Muscle of leg (tissue), 11 donors: ENCODE data around the gene INO80C. TPM values are rescaled to one million over a fixed set of nuclear protein-coding genes. Genes with fewer than 3 reads are reported as not detected.

Experiments used
- DNase-seq: peaks from one replicate; pipeline ENCODE4 v3.0.0; 2013
- H3K27ac ChIP-seq: one replicate; pipeline ENCODE4 v1.5.1; 2013; ENCODE audit warnings: mild to moderate bottlenecking, low read length, control low read depth
- H3K27me3 ChIP-seq: one replicate; pipeline ENCODE4 v1.6.1; 2013; ENCODE audit warnings: low read length; ENCODE audit not compliant: control insufficient read depth, insufficient read depth
- H3K36me3 ChIP-seq: one replicate; pipeline ENCODE4 v1.6.1; 2013; ENCODE audit warnings: low read length; ENCODE audit not compliant: control insufficient read depth, insufficient read depth
- H3K4me1 ChIP-seq: one replicate; pipeline ENCODE4 v1.6.1; 2013; ENCODE audit warnings: low read length; ENCODE audit not compliant: control insufficient read depth, insufficient read depth
- H3K4me3 ChIP-seq: one replicate; pipeline ENCODE4 v1.5.1; 2013; ENCODE audit warnings: low read length, control low read depth
- H3K9me3 ChIP-seq: replicated peaks from 2 replicates; pipeline ENCODE4 v1.6.1; 2013; ENCODE audit warnings: low read depth, low read length; ENCODE audit not compliant: control insufficient read depth
- WGBS: methylation state at CpG from one replicate; pipeline ENCODE4 v1.1.5; 2013; ENCODE audit warnings: missing lambda C conversion rate; ENCODE audit not compliant: insufficient coverage; 5-methylcytosine and 5-hydroxymethylcytosine counted together
- polyA plus RNA-seq, 8 donors: library from polyadenylated mRNA; unstranded; fragments of 120-200 nt; gene quantifications; one replicate each; pipeline versions ENCODE4 v1.2.1 to v1.2.3, GENCODE V29; 2013; ENCODE audit warnings: inconsistent platforms in 1 of 8, low replicate concordance in 1 of 8; ENCODE audit not compliant: insufficient read length in 8 of 8, insufficient read depth in 1 of 8
- total RNA-seq: library from RNA; stranded (reverse); fragments of 120-200 nt; gene quantifications from one replicate; pipeline ENCODE4 v1.2.4, GENCODE V29; 2013

INO80C gene
- total and polyA plus RNA-seq, 9 donors = 5.4 to 33.4 (median 24.8) TPM

- Histone ChIP-seq H3K4me1 (peaks cover 12% of the 10 kb centered on the region), H3K9me3 (no peaks in the 10 kb centered on the region), H3K36me3 (no peaks in the 10 kb centered on the region), H3K27me3 (no peaks in the 10 kb centered on the region), H3K27ac (no peak overlapping the region), H3K4me3 (no peak overlapping the region)
- WGBS = no CpG with 5 or more reads among the region's 2 CpGs
- DNase-seq = no peak
These were observed 32.9 kb downstream of the INO80C start for GRCh38 chr18:35464831-35465279.

DNA sequence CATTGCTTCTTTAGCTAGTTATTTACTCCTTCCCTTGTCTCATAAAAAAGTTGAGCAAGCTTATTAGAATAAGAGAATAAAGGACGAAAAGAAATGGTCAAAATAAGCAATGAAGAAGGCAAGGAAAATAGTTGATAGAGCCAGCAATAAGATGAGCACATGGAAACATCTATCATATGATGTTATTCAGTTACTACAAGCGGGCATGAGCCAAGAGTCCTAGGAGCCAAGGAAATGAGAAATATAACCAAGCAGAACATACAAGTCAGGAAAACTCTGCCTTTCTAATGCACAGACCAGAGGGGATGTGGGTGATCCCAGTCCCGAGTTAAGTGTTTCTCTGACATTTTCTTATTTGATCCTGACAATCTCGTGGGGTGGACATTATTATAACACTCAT is 33.9 kb downstream of the INO80C start:
- Histone ChIP-seq H3K27me3 (no peaks in the 10 kb centered on the region), H3K36me3 (no peaks in the 10 kb centered on the region), H3K27ac (no peak overlapping the region), H3K9me3 (no peaks in the 10 kb centered on the region), H3K4me1 (peaks cover 12% of the 10 kb centered on the region), H3K4me3 (no peak overlapping the region)
- DNase-seq = peak; percentile 62
- no CpG with 5 or more reads among the region's 4 CpGs for WGBS

GRCh38 chr18:35463050-35463449 is 34.7 kb downstream of the INO80C start:
- peaks cover 16% of the 10 kb centered on the region for H3K4me1 ChIP-seq
- no peak overlapping the region for H3K4me3 ChIP-seq
- no peaks in the 10 kb centered on the region for H3K36me3 ChIP-seq
- WGBS = 86% methylated on average over 1 of the region's 5 CpGs
- H3K27me3 ChIP-seq = no peaks in the 10 kb centered on the region
- H3K9me3 ChIP-seq = no peaks in the 10 kb centered on the region
- H3K27ac ChIP-seq = no peak overlapping the region
- peak; percentile 25 for DNase-seq

- Histone ChIP-seq H3K4me3 (no peak overlapping the region), H3K27me3 (no peaks in the 10 kb centered on the region), H3K27ac (peak overlapping the region; percentile 7), H3K4me1 (peaks cover 4% of the 10 kb centered on the region), H3K9me3 (no peaks in the 10 kb centered on the region), H3K36me3 (no peaks in the 10 kb centered on the region)
- no peak for DNase-seq
- WGBS = 86% methylated on average over 1 of the region's 1 CpG
These were observed 37.0 kb downstream of the INO80C start for GRCh38 chr18:35460736-35461161.

- no peak overlapping the region for H3K27ac ChIP-seq
- H3K4me1 ChIP-seq = peaks cover 4% of the 10 kb centered on the region
- H3K4me3 ChIP-seq = no peak overlapping the region
- 55% methylated on average over 2 of the region's 2 CpGs for WGBS
- no peak for DNase-seq
- H3K9me3 ChIP-seq = no peaks in the 10 kb centered on the region
- H3K27me3 ChIP-seq = no peaks in the 10 kb centered on the region
- H3K36me3 ChIP-seq = no peaks in the 10 kb centered on the region
These were observed 37.8 kb downstream of the INO80C start for GRCh38 chr18:35459997-35460396.

GRCh38 chr18:35458677-35459441 is 38.9 kb downstream of the INO80C start:
- H3K36me3 ChIP-seq = no peaks in the 10 kb centered on the region
- H3K27ac ChIP-seq = peak overlapping the region; percentile 65
- no peak overlapping the region for H3K4me3 ChIP-seq
- WGBS = 67% methylated on average over 3 of the region's 4 CpGs
- peaks cover 4% of the 10 kb centered on the region for H3K4me1 ChIP-seq
- H3K9me3 ChIP-seq = no peaks in the 10 kb centered on the region
- DNase-seq = peak; percentile 46
- no peaks in the 10 kb centered on the region for H3K27me3 ChIP-seq

GRCh38 chr18:35458271-35458670 is 39.5 kb downstream of the INO80C start:
- Histone ChIP-seq H3K36me3 (no peaks in the 10 kb centered on the region), H3K4me3 (no peak overlapping the region), H3K27ac (no peak overlapping the region), H3K4me1 (peaks cover 4% of the 10 kb centered on the region), H3K27me3 (no peaks in the 10 kb centered on the region), H3K9me3 (no peaks in the 10 kb centered on the region)
- no CpG with 5 or more reads among the region's 1 CpG for WGBS
- no peak for DNase-seq

DNA sequence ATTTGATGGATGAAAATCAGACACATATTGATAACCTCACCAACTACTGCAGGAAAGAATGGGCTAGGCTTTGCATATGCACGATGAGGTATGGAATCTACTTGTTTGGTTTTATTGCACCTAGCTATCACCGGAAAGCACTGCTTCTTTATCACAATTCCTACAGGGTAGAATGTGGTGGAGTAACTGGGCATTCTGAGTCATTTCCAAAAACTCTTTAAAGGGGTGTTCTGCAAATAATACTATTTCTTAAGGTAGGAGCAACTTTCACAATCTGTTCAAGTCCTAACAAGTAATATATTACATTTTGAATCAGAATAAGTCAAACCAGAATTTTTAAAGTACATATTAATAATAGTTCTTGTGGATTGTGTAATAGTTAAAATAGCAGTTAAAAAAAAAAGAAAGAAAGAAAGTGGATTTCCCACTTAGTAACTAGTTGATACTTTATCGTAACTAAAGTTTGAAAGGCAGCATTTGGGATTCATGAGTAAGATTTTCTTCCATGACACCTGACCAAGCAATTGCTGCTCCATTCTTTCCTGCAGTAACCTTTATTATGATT is 40.5 kb downstream of the INO80C start:
- Histone ChIP-seq H3K27ac (no peak overlapping the region), H3K27me3 (no peaks in the 10 kb centered on the region), H3K36me3 (no peaks in the 10 kb centered on the region), H3K4me1 (peaks cover 4% of the 10 kb centered on the region), H3K9me3 (no peaks in the 10 kb centered on the region), H3K4me3 (no peak overlapping the region)
- no peak for DNase-seq
- no CpG with 5 or more reads among the region's 3 CpGs for WGBS

DNA sequence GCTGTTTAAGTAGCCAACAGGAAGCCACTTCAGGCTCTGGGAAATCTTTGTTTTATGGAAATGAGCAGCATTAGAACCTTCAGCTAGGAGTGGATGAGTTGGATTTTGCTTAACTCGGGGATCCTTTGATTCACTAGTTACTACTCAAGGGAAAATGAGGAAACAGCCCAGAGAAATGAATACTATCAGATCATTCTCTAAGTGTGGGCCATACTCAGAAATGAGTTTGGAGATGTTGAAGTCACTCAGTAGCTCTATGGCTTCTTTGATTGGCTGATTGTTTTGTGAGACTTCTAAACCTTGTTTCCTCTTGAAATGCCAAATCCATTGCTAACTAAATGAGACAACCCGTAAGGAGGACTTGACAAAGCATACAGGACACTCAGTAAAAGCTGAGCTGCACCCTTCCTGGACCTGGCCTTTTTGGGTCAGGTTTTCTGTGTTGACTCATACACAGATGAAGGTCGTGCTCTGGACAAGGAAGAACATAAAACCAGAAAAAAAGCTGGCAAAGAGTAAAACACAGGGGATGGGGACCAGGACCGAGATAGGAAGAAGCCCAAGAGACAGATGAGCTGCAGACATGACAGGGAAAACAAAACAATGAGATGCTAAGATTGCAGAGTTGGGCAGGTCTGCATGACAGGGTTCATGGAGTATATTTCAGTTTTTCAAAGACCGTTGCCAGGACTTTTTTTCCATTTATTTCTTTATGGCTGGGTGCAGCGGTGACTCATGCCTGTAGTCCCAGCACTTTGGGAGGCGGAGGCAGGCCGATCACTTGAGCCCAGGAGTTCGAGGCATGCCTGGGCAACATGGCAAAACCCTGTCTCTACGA is 41.6 kb downstream of the INO80C start:
- no peak for DNase-seq
- H3K36me3 ChIP-seq = no peaks in the 10 kb centered on the region
- WGBS = 95% methylated on average over 9 of the region's 10 CpGs
- no peak overlapping the region for H3K4me3 ChIP-seq
- no peaks in the 10 kb centered on the region for H3K9me3 ChIP-seq
- H3K27me3 ChIP-seq = no peaks in the 10 kb centered on the region
- H3K4me1 ChIP-seq = peaks cover 4% of the 10 kb centered on the region
- no peak overlapping the region for H3K27ac ChIP-seq

GRCh38 chr18:35454803-35455202 is 43.0 kb downstream of the INO80C start:
- peaks cover 4% of the 10 kb centered on the region for H3K4me1 ChIP-seq
- no peaks in the 10 kb centered on the region for H3K27me3 ChIP-seq
- no peak overlapping the region for H3K4me3 ChIP-seq
- no peaks in the 10 kb centered on the region for H3K36me3 ChIP-seq
- no peaks in the 10 kb centered on the region for H3K9me3 ChIP-seq
- DNase-seq = no peak
- no peak overlapping the region for H3K27ac ChIP-seq
